ENCODE data around the gene CDR2.

The CDR2 gene

DNA sequence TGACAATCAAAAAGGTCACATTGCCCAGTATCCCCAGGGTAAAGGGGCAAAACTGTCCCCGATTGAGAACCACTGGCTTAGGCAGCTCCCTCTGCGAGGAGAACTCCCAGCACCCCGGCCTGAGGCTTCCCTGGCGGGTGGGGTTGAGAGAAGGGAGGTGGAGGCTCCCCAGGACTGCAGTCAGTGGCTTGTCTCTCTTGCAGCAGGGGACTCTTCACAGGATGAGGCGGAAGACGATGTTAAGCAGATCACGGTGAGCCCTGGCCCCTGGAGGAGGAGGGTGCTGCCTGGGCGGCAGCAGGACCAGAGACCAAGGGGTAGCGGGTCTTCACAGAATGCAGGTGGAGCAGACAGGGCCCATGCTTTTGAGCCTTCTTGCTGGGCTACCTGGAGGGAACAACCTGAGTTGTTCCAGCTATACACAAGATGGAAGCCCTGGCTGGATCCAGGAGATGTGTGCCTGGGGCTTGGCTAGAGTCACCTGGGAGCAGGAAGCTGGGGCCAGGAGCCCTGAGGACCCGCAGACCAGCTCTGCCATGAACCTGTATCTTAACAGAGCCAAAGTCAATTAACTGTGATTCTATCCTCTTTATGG, 60.4 kb downstream of the CDR2 start:
- TF ChIP-seq ZNF155 (tag by site-specific recombination; IDR thresholded peaks at IDR 0.05) (no peak), ZNF19 (tag by site-specific recombination; IDR thresholded peaks at IDR 0.05; ENCODE audit: low read depth) (no peak), BCL11B (tag by site-specific recombination; IDR thresholded peaks at IDR 0.05; ENCODE audit: low read depth) (no peak), ZNF658 (tag by site-specific recombination; IDR thresholded peaks at IDR 0.05) (no peak), ZNF624 (tag by site-specific recombination; IDR thresholded peaks at IDR 0.05) (no peak), ZNF211 (tag by site-specific recombination; IDR thresholded peaks at IDR 0.05; ENCODE audit: low read depth) (no peak), ZNF48 (tag by site-specific recombination; IDR thresholded peaks at IDR 0.05) (no peak), ZNF335 (tag by site-specific recombination; conservative IDR thresholded peaks at IDR 0.05) (no peak)
- TF ChIP-seq, protein P1, sequence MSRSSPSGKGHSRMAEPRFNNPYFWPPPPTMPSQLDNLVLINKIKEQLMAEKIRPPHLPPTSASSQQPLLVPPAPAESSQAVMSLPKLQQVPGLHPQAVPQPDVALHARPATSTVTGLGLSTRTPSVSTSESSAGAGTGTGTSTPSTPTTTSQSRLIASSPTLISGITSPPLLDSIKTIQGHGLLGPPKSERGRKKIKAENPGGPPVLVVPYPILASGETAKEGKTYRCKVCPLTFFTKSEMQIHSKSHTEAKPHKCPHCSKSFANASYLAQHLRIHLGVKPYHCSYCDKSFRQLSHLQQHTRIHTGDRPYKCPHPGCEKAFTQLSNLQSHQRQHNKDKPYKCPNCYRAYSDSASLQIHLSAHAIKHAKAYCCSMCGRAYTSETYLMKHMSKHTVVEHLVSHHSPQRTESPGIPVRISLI (tag by site-specific recombination; IDR thresholded peaks at IDR 0.05): no peak
- TF ChIP-seq, protein P2, sequence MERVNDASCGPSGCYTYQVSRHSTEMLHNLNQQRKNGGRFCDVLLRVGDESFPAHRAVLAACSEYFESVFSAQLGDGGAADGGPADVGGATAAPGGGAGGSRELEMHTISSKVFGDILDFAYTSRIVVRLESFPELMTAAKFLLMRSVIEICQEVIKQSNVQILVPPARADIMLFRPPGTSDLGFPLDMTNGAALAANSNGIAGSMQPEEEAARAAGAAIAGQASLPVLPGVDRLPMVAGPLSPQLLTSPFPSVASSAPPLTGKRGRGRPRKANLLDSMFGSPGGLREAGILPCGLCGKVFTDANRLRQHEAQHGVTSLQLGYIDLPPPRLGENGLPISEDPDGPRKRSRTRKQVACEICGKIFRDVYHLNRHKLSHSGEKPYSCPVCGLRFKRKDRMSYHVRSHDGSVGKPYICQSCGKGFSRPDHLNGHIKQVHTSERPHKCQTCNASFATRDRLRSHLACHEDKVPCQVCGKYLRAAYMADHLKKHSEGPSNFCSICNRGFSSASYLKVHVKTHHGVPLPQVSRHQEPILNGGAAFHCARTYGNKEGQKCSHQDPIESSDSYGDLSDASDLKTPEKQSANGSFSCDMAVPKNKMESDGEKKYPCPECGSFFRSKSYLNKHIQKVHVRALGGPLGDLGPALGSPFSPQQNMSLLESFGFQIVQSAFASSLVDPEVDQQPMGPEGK (tag by site-specific recombination; IDR thresholded peaks at IDR 0.05): no peak
- CTCF ChIA-PET: no interaction called here

DNA sequence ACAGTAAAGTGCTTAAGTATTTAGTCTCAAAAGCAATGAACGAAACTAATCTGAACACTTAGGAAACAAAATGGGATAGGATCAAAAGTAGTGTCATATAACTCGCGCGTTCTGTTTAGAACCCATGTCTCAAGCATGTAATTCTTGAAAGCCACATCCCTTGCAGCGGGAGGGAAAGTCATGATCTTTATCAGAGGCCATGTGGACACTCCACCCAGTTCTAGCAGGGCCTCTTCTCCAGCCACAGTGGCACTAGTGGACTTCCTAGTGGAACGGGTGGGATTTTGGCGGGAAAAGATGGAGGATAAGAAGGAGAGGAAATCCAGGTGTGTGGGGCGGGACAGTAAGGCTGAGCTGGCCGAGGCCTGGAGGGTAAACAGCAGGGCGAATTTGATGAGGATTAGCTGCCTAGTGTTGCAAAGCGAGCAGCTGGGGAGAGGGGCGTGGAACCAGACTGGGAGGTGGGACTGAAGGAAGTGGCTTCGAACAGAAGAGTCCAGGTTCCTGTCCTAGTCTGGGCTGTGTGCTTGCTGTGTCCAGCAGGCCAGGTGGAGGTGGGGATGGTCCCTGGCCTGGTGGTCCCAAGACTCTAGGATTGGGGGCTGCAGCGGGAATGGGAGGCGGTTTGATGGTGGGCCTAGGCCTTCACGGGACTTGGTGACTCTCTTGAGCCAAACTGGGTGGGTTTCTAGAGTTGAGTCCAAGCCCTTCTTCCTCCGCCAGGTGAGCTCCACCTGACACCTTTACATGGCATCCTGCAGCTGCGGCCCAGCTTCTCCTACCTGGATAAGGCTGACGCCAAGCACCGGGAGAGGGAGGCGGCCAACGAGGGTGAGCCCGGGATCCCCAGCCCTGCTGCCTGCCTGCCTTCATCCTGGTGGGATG, 61.3 kb downstream of the CDR2 start:
- POLR2A ChIA-PET: no interaction called here
- H3K9me3 ChIP-seq (ENCODE audit: control insufficient read depth, insufficient read depth, low read depth, low read length): no peaks in the 10 kb centered on the region
- H3K36me3 ChIP-seq (ENCODE audit: control insufficient read depth in 2 of 2, insufficient read depth in 1 of 2, low read length in 2 of 2): peaks cover 13 to 88% of the 10 kb centered on the region in 2 experiments; a peak in 2 of 3 replicates
- CTCF ChIA-PET: interaction anchor here (0.6 to 1.2 kb wide), 2 partner anchors 8 to 306 kb away, joined by 3 read pairs; no protein-coding TSS in a partner anchor
- no peaks in the 10 kb centered on the region for H3K4me1 ChIP-seq (ENCODE audit: control insufficient read depth, insufficient read depth, low read length)
- H3K27ac ChIP-seq (ENCODE audit: extremely low read depth, low read depth, low read length): no peak overlapping the region
- no peak overlapping the region for H3K4me3 ChIP-seq (ENCODE audit: low read depth, low read length)
- TF ChIP-seq ZNF302 (tag by site-specific recombination; IDR thresholded peaks at IDR 0.05; ENCODE audit: low read depth) (no peak), ZNF514 (tag by site-specific recombination; IDR thresholded peaks at IDR 0.05) (no peak), ZNF132 (tag by site-specific recombination; IDR thresholded peaks at IDR 0.05; ENCODE audit: borderline replicate concordance) (no peak), ZXDB (tag by site-specific recombination; IDR thresholded peaks at IDR 0.05) (no peak), SP7 (tag by site-specific recombination; IDR thresholded peaks at IDR 0.05) (no peak), ZBTB8A (tag by site-specific recombination; IDR thresholded peaks at IDR 0.05) (no peak), ZNF791 (tag by site-specific recombination; IDR thresholded peaks at IDR 0.05) (no peak), ZBTB17 (tag by site-specific recombination; IDR thresholded peaks at IDR 0.05) (no peak), ZNF335 (tag by site-specific recombination; conservative IDR thresholded peaks at IDR 0.05) (no peak)
- TF ChIP-seq, protein P3, sequence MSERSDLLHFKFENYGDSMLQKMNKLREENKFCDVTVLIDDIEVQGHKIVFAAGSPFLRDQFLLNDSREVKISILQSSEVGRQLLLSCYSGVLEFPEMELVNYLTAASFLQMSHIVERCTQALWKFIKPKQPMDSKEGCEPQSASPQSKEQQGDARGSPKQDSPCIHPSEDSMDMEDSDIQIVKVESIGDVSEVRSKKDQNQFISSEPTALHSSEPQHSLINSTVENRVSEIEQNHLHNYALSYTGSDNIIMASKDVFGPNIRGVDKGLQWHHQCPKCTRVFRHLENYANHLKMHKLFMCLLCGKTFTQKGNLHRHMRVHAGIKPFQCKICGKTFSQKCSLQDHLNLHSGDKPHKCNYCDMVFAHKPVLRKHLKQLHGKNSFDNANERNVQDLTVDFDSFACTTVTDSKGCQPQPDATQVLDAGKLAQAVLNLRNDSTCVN (tag by site-specific recombination; optimal IDR thresholded peaks at IDR 0.05): no peak
- TF ChIP-seq, protein P4, sequence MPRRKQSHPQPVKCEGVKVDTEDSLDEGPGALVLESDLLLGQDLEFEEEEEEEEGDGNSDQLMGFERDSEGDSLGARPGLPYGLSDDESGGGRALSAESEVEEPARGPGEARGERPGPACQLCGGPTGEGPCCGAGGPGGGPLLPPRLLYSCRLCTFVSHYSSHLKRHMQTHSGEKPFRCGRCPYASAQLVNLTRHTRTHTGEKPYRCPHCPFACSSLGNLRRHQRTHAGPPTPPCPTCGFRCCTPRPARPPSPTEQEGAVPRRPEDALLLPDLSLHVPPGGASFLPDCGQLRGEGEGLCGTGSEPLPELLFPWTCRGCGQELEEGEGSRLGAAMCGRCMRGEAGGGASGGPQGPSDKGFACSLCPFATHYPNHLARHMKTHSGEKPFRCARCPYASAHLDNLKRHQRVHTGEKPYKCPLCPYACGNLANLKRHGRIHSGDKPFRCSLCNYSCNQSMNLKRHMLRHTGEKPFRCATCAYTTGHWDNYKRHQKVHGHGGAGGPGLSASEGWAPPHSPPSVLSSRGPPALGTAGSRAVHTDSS (tag by site-specific recombination; IDR thresholded peaks at IDR 0.05): no peak
- TF ChIP-seq, protein P5, sequence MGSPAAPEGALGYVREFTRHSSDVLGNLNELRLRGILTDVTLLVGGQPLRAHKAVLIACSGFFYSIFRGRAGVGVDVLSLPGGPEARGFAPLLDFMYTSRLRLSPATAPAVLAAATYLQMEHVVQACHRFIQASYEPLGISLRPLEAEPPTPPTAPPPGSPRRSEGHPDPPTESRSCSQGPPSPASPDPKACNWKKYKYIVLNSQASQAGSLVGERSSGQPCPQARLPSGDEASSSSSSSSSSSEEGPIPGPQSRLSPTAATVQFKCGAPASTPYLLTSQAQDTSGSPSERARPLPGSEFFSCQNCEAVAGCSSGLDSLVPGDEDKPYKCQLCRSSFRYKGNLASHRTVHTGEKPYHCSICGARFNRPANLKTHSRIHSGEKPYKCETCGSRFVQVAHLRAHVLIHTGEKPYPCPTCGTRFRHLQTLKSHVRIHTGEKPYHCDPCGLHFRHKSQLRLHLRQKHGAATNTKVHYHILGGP (tag by site-specific recombination; IDR thresholded peaks at IDR 0.05): no peak

More for the DNA sequence above, 60.4 kb downstream of the CDR2 start:
- Histone ChIP-seq H3K27ac (ENCODE audit: extremely low read depth, low read depth, low read length) (no peak overlapping the region), H3K4me3 (ENCODE audit: low read depth, low read length) (no peak overlapping the region), H3K4me1 (ENCODE audit: control insufficient read depth, insufficient read depth, low read length) (no peaks in the 10 kb centered on the region), H3K36me3 (ENCODE audit: control insufficient read depth in 2 of 2, insufficient read depth in 1 of 2, low read length in 2 of 2) (peaks cover 16 to 88% of the 10 kb centered on the region in 2 experiments; a peak in 2 of 3 replicates), H3K9me3 (ENCODE audit: control insufficient read depth, insufficient read depth, low read depth, low read length) (no peaks in the 10 kb centered on the region)
- POLR2A ChIA-PET: no interaction called here
